ENCODE results near the gene SLF1.
"Not testable (repeated sequence)": the region's sequence is repeated elsewhere in the genome, so short reads cannot be mapped to it uniquely, and the experiment has no call there.

The SLF1 gene

DNA sequence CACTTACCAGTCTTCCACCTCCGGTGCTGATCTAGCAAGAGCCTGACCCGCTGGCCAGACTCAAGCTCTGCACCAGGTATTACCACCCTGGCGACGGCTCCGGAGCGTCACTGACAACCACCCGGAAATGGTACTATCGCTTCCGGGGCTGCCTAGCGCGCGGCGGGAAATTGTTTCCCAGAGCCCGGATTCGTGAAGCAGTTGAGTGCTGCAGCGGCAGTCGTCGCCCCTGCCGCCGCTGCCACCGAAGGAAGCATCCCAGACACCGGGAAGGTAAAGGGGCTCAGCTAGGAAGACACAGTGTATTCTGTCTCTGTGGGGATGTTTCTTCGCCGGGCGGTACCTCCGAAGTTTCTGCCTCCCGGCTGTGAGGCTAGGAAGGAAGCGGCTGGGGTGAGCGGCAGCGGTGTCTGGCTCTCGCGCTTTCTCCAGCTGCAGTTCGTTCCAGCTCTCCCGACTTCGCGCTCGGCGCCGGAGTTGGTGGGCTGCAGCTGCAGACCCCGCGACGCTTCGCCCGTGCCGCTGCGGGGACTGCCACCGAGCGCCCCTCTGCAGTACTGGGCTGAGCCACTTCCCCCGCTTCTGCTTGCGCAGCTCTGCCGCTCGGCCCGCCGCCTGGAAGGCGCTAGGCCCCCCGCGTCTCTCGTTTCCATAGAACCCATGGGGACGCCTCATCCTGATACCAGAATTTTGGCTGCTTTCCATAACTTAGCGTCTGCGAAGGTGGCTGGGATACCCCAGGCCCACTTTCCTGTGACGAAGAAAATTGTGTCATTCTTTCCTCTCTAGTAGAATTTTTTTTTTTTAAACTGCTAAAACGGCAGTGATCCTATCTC is at the start of gene SLF1, which contains the start of gene KIAA0825:
SLF1 (plus strand) TSS at position 177 of the 836 bp plus-strand sequence. CDS start 10,142 bp downstream, outside the sequence.
KIAA0825 (minus strand) TSS at position 112 of the 836 bp plus-strand sequence. CDS start 81,478 bp downstream, outside the sequence.
- no peak for DNase-seq

DNA sequence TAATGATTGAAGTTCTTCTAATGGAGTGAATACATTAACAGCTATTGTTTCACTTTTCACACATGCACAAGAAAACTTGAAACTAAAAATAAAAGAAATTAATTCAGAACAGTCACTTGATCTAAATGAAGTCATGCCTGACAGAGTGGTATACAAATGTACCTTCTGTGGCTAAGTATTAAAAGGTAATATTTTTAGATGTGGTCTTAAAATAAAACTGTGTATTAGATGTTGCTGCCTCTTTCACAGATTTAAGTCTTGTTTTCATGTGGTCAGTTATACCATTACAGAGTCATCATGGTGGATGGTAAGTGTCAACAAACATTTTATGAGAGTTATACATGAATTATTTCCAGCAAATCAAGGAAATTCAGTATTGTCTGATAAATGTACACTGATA is 47.1 kb upstream of the SLF1 start:
- DNase-seq = no peak

- DNase-seq = not testable (repeated sequence)
These were observed 45.1 kb upstream of the SLF1 start for GRCh38 chr5:94573349-94573748.

GRCh38 chr5:94575196-94575595 is 43.3 kb upstream of the SLF1 start:
- no peak for DNase-seq

DNA sequence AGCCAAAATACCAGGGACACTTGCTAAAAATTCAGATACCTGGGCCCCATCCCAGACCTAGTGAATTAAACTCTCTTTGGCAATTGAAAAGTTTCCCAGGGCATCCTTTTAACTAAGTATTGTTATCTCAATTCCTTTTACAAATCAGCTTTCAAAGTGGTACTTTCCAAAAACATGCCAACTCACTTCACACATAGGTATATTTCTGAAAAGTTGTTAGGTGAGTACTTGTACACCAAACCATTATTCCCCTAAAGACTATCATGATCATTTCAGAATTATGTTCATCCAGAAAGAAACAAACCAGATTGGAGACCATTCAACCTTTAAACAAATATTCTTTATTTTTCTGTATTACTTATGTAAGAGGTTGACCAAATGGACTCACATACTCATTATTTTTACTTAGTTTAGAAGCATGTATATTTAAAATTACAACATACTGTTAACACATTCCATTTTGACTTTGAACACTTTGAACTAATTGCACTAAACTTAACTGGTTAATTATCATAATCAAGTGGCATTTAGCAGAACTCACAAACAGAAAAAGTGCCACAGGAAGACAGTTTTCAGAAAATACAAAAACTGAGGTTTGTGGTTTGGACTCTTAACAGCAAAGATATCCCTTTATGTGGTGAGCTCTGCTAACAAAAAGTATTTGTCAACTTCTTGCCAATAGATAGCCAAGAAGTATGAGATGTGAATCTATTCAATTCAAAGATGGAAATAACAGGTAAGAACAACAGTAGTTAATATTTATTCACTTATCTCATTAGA is 40.8 kb upstream of the SLF1 start:
- DNase-seq = no peak

GRCh38 chr5:94595281-94595840 is 23.1 kb upstream of the SLF1 start:
- DNase-seq = no peak

- DNase-seq = no peak
These were observed 4.9 kb upstream of the SLF1 start for GRCh38 chr5:94613583-94613982.

DNA sequence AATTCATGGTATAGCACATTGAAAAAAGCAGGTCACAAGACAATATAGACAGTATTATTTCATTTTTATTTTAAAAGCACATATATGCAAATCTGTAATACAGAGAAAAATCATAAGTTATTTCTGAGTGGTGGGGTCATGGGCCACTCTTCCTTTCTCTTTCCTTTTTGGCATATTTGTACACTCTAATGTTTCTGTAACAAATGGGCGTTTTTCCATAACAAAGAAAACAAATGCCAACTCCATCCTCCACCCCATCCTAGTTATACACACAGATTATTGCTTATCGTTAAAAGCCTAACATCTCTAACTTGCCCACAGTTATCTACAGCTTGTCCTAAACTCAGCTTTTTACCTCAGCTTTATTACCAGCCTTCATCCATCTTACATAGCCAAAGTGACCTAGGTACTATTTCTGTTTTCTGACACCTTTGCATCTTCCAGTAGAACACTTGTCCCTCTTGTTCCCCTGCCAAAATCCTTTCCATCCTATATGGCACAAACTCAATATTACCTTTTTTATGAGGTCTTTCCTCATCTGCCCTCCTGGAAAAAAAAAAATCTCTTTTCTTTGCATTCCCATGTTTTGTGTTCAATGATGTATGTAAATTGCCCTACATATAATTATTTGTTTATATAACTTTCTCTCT is 4.2 kb upstream of the SLF1 start:
- DNase-seq = no peak

GRCh38 chr5:94615862-94616261 is 2.6 kb upstream of the SLF1 start:
- DNase-seq = no peak

GRCh38 chr5:94618029-94618492 is 408 bp upstream of the SLF1 start:
- no peak for DNase-seq

GRCh38 chr5:94620256-94620655 is 1.8 kb downstream of the SLF1 start:
- DNase-seq = no peak

GRCh38 chr5:94621763-94622162 is 3.3 kb downstream of the SLF1 start:
- DNase-seq = no peak

GRCh38 chr5:94623011-94623410 is 4.5 kb downstream of the SLF1 start:
- DNase-seq = no peak

DNA sequence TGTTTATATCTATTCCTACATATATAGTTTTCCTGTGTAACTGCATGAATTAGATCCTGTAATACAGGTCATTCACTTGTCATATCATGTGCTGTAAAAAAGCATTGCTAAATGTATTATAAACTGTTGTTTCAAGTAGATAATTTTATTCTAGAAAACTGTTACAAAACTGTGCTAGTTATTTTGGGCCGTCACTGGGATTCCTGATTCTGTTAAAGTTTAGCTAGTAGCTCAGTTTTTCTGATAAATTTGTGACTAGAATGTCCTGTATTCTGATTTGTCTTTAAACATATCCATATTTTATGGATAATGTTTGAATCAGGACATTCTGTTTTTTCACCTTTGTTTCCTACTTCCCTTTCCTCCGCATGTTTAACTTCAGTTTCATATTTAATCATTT is 5.4 kb downstream of the SLF1 start:
- no peak for DNase-seq

- DNase-seq = no peak
These were observed 8.7 kb downstream of the SLF1 start for GRCh38 chr5:94627191-94627590.

DNA sequence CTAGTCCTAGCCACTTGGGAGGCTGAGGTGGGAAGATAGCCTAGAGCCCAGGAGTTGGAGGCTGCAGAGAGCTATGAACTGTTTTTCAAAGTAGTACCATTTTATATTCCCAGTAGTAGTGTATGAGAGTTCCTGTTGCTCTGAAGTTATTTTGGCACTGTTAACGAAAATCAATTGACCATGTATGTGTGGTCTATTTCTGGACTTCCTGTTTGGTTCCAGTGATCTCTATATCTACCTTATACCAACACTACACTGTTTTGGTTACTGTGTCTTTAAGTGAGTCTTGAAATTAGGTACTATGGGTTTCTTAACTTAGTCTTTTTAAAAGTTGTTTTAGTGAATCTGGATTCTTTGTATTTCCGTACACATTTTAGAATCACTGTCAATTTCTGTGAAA is 13.6 kb downstream of the SLF1 start:
- no peak for DNase-seq

- DNase-seq = no peak
These were observed 21.7 kb downstream of the SLF1 start for GRCh38 chr5:94640176-94640575.

- no peak for DNase-seq
These were observed 26.6 kb downstream of the SLF1 start for GRCh38 chr5:94645053-94645452.

- no peak for DNase-seq
These were observed 28.3 kb downstream of the SLF1 start for GRCh38 chr5:94646758-94647157.

GRCh38 chr5:94649874-94650273 is 31.4 kb downstream of the SLF1 start:
- DNase-seq = no peak

GRCh38 chr5:94658272-94658671 is 39.8 kb downstream of the SLF1 start:
- DNase-seq = no peak

- no peak for DNase-seq
These were observed 42.0 kb downstream of the SLF1 start for GRCh38 chr5:94660506-94660905.

DNA sequence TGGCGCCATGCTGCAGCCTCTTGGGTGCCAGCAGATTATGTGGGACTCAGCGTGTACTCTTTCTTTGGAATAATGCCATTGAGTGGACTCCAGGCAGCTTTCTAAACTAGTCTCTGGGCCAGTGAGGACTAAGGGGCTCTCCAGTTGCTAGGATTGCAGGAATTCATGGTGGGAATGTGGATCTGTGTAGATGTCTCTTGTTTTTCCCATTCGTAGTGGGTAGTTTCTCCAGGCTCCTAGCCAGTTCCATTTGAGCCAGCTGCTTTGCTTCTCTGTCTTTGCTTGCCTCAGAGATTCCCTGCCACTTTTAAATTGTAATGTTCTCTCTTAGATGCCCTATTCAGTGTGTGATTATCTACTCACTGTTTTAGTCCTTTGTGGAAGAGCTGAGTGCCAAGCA is 42.6 kb downstream of the SLF1 start:
- no peak for DNase-seq

All from KG1 (cell line).